NCI-H748 (cell line): ENCODE measurements around the gene PHF12.
"Not testable (repeated sequence)": the region's sequence is repeated elsewhere in the genome, so short reads cannot be mapped to it uniquely, and the experiment has no call there.

ENCODE experiments used
- DNase-seq: peaks from one replicate; lab custom pipeline; 2025; ENCODE audit not compliant: unreplicated experiment; lab: John Stamatoyannopoulos, UW

PHF12 gene

DNA sequence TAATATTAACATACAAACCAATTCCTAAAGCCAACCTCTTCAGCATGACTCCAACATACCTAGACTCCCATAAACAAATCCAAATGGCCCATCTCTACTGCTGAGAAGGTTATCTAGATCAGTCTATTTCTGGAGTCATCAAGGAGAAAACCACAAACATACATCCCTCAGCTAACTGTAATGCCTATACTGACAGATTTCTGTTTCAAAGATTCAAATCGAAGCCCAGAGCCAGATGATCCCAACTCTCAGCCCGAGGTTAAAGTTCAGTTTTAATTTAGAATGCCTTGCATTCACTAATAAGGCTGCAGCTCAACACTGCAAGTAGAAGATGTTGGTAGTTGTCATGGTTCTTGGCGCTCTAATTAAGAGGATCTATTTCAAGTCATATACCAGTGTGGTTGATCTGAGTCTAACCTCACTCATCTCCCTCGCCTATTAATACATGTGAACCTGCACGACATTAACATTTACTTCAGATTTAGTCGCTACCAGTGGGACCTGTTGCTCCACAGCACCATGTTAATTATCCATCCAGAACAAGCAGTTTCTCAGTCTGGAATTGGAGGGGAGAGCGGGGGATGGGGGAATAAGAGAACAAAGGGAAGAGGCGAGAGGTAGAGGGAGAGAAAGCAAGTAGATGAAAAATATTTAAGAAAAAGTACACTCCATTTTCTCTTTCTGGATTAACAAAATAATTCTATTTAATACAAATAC, 15.4 kb downstream of the PHF12 start:
- no peak for DNase-seq

DNA sequence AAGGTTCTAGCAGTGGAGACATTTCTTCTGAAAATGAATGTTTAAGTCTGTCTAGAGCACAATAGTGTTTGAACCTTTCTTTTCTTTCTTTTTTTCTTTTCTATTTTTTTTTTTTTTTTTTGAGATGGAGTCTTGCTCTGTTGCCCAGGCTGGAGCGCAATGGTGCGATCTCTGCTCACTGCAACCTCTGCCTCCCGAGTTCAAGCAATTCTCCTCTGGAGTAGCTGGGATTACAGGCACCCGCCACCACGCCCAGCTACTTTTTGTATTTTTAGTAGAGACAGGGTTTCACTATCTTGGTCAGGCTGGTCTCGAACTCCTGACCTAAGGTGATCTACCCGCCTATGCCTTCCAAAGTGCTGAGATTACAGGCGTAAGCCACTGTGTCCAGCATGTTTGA, 16.8 kb downstream of the PHF12 start:
- DNase-seq = not testable (repeated sequence)

DNA sequence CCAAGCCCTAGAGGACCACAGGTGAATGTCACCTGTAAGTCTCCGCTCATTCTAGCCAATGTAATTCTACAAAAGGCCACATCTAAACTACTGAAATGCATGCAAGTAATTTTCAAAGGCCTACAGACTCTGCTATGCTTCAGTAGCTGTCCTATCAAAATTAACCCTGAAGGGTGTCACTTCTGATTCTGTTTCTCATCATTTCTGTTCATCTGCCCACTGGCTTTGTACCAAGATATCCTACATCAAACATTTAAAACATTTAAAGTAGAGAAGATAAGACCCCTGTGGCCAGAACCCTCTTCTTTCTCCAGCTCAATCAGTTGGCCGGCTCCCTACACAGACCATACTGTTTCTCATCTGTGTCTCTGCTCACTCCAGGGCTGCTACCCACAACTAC, 21.5 kb downstream of the PHF12 start:
- no peak for DNase-seq

DNA sequence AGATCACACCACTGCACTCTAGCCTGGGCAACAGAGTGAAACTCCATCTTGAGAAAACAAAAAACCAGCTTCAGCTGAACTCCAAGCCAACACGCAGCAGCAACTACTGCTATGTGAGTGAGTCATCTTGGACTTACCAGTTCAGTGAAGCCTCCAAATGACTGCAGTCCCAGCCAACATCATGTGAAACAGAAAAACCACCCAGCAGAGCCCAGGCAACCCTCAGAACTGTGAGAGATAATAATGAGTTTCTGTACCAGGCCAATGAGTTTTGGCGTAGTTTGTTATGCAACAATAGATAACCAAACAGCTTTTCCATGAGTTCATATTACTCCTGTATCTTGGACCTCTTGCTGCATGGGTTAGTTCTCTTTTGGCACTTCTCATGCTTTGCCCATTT, 23.3 kb downstream of the PHF12 start:
- no peak for DNase-seq

DNA sequence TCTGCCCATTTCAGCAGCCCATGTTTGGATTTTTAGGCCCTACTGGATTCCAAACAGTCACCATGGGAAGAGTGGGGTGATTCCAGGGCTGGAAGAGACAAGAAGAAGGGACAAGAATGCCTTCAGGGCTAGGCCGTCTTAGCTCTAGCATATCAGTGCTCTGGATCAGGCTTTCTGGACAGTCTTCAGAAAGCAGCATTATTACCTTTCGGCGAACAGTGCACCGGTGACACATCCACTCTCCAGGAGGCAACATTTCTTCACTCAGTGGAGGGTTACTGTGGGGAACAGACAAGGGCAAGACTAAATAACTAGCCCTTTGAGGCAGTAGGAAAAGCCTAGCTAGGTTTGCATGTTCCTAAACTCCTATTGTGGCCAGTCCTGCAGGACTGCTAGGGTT, 24.5 kb downstream of the PHF12 start:
- DNase-seq = no peak

DNA sequence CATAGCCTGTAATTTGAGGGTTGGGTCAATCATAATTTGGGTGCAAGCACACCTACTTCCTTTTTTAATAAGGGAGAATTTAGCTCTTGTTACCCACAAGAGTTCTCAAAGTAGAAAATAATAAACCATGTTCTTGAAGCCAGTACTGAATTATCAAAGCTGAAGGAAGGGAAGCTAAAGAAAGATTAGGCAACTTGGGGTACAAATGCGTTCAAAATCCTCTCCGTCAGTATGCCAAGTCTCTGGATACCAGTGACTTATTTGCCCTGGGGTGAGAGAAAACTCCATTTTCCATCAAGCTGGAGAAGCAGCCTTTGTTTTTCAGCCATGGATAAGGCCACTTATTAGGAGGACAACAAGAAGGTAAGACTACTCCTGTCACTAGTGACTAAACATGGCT, 25.0 kb downstream of the PHF12 start:
- no peak for DNase-seq

DNA sequence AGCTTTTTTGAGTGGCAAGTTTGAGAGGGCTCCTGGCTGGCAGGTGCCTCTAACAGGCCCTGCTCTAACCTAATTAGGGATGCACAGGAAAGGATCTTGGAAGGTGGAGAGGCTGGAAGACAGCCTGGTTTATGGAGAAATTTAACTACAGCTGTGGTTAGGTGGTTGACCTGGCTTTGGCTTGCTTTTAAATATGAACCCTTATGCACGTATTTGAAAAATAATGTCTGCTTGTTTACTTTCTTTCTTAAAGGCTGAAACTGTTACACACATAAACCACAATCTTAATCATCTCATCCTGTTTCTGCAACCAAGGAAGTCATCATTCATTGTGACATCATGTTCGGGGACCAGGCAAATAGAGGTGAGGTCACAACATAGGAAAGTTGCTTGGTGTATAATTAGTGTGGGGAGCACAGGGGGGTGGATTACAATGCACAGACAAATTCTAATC, 25.4 kb downstream of the PHF12 start:
- no peak for DNase-seq

DNA sequence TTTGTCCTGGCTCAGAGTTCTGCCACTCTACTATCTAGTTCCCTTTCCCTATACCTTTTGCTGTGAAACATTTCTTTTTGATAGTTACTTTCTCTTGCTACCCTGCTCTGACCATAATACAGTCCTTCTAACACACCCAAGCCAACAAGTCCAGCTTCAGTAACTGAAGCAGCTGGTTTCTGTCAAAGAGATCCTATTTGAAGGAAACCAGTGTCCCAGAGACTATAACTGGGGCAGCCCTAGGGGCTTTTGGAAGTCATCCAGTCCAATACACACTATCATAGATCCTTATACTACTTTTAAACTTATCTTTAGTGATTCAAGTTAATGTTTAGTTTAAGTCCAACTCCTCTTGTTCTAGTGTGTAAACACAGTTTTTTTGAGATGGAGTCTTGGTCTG, 31.1 kb downstream of the PHF12 start:
- no peak for DNase-seq

DNA sequence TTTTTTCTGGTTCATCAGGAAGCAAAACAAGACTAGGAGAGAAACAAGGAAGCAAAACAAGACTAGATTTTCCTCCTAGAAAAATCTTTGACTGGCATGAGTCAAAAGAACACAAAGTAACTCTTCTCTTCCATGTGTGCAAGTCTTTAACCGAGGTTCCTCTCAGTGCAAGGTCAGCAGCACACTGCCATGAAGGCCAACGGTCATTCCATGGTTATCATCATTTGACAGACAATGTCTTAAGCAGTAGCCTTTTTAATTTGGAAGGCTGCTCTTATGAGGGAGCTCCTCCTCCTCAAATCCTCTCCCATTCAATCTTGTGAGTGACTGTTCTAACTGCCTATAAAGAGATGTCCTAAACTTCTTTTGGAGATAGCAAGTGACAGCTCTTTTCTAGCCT, 33.0 kb downstream of the PHF12 start:
- DNase-seq = no peak

DNA sequence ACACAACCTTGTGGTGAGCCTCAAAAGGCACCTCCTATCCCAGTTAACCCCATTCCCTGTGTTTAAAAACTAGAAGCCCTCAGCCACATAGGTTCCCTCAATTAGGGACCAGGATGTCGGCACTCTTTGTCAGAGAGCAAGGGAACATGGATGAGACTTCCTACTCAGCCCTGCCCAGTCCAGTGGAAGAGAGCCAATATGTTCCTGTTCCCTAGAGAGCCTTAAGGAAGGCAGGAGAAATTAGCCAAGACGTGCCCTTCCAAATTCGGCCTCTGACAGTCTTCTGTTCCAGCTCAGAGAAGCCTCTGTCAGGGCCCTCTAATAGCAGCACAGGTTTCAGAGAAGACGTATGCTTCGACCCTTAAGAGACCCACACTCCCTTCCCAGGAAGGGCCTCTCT, 33.9 kb downstream of the PHF12 start:
- no peak for DNase-seq

DNA sequence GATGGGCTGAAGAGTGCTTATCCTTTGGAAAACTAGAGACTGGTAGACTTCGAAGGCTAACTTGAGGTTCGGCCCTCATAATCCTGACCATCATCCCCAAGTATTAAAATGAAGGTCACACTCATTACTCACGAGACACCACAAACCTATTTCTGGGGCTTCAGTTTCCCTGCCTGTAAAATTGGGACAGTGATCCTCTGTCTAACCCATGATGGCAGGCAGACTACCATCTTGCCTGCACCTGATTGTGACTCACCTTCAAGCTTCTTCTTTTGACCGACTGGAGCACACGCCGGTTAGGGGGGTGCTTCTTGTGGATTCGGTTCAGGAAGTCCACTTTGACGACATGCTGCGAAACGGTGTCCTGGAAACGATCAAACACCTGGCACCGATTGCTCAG, 34.3 kb downstream of the PHF12 start:
- DNase-seq = no peak

DNA sequence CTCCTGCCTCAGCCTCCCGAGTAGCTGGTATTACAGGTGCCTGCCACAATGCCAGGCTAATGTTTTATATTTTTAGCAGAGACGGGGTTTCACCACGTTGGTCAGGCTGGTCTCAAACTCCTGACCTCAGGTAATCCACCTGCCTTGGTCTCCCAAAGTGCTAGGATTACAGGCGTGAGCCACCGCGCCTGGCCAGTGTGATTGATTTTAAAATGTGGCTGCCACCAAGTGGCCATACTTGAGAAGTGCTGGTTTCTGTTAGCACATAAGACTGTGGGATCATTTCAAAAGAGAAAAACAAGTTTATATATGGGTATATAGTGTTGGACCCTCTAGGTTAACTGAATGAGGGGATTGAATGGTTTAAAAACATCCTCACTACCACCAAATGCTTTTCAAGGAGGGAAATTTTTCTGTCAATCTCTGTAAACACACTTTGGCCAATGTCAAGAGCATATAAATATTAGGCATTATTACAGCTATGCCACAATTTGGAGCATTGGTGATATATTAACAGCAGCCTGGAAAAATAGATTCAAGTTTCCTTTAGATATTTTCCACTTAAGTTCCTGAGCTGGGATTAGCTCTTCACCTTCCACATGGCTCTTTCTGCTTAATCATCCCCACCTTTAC, 34.9 kb downstream of the PHF12 start:
- DNase-seq = peak; percentile 60

DNA sequence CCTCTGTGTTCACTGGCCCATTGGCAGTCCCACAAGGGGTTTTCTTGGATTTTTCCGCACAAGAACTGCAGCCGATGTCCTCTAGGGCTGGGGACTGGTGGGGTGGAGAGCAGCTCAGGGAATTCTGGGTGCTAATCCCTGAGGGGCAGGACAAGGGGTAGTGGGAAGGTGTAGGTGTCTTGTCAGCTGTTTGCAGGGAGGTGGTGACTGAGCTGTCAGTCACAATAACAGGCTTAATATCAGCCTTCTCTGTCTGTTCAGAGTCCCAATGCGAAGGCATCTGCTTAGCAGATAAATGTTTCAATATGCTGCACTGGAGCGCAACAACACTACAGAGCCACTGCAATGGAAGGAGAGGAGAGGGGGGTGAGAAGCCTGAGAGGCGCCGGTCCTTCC, 38.4 kb downstream of the PHF12 start:
- no peak for DNase-seq

DNA sequence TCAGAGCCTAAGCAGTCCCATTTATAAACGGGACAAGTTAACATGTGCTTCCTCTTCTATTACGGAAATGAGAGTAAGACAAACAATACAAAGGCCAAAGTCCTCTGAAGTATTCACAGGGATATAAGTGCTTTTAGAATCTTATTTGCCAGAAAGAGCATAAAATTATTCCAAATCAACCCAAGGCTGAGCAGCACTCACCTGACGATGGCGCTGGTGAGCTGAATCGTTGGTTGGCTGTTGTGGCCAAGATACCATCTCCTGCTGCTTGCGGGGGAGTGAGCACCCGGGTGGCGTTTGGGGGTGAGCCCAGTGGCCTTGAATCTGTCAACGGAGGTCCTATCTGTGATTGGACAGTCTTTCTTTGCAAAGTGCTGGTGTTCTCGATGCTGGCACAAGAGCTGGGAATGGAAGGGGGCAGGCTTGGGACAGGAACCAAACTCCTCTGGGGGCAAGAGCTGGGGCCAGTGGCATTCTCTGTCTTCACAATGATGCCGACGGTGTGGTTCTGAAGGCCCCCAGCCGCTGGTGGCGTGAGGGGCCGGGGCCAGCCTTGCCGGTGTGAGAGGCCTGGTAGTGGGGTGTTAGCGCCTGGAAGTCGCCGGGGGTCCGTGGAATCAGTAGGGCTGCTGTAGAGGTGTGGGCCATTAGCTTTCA, 38.9 kb downstream of the PHF12 start:
- DNase-seq = no peak

DNA sequence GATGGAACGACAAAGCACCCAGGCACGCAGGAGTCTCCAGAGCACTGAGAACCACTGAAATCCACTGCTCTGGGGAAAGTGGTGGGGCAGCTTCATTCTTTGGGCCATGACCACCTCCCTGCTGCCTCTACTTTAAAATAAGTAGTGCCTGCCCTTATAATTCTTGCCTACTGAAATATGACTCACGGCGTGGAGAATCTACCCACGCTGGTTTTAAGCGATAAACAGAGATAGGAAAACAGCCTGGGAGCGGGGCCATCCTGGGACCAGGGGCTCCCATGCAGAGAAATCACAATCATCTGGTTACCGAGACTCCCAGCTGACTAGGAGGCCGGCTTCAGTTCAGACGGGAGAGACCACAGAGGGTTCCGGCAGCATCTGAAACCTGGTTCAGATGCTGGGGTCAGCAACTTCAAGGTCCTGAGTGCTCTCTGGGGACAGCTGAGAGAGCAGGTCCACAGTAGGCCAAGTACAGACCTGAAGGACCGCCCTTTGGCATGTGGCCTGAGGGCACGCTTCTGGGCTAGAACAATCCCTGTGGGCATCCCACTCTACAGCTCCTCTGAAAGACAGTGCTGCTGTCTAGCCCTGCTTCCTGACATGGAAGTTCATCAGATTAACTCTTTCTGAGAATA, 39.8 kb downstream of the PHF12 start:
- no peak for DNase-seq

DNA sequence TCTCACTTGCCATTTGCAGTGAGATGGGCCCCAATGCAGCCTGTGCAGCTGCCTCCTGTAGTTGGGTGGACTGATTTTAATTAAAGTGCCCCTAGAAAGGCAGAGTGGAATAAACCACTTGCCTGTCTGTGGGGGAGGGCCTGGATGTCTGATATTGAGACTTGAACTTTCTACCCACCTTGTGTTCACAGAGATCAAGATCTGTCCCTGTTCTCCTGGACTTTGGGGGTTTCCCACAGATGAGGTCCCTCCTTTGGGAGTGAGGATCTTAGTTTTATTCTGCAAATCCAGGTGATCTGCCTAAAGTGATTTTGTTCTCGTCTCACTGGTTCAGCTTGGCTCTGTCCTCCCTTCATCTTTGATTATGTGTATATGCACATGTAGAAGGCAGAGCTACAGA, 40.8 kb downstream of the PHF12 start:
- no peak for DNase-seq

DNA sequence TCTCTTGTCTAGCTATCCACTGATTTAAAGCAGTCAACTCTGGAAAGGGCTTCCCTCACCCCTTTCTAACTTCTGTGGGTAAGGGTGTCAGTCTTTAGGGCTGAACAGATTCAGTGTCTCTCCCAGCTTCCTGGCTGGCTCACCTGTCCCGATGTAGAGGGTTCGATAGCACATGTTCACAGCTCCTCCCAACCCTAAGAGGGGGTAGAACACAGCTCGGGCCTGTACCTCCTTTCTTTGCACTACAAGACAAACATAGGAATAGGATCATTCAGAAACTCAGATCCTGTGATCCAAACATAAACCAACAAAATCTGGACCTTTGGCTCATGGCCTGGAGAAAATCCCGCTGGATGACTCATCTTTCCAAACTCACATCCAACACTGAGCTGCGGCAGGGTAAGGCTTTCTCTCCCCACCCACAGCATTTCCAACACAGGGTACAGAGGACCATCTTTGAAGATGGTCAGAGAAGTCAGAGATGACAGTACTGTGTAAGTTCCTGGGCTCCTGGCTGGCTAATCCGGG, 42.6 kb downstream of the PHF12 start:
- DNase-seq = no peak

DNA sequence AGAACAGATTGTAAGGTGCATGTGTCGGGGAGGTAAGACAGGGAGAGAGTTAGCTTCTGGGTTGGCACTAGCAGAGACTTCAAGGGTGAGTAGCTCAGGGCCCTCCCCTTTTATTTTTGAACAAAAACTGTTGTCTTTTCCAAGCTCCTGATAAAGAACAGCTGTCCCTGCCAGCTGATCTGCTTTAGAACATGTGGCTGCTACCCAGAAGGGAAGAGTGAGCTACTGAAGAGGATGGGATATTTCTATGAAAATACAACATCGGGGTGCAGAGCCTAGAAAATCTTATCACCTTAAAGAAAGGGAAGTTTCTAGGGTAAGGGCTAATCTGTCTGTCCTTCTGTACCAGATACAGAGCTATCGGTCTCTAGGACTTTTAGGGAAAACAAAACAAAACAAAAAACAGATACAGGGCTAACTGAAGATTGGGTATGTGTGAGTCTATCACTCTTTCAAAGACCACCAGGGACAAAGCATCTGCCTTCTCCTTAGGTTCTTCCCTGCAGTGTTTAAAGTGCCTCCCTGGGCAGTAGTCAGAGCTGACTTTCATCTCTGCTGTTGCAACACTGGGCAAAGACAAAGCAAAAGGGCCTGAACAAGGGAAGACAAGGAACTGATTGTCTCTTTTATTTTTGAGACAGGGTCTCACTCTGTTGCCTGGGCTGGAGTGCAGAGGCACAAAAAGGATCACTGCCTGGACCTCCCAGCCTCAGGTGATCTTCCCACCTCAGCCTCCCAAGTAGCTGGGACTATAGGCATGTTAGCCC, 43.4 kb downstream of the PHF12 start:
- no peak for DNase-seq

DNA sequence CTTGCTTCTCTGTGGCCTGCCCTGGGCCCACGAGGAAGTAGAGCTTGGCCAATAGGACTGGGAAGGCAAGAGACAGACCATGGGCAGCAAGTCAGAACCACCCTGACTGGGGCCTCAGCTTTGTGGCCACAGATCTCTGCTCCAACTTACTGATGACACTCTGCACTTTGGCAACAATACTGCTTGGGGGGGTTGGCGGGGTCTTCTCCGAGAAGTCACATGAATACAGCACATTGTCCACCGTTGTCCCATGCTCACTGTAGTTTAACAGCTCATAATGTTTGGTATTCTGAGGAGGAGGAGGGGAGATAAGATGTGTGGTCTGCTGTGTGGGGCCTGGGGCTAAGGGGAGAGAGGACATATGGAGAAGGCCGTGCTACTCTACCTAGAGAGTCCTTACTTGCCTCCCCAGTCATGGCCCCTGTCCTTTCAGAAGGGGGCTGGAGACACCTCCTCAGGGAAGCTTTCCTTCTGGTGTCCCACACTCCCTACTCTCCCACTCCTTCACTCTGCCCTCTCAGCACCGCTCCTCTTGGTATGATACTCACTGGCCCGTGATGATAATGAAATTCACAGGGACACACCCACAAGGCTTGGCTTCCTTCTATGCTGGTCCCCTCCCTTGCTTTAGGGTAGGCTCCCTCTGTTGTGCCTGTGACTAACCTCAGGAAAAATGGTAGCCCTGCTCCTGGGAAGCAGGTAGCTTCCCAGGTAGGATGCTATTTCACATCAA, 44.4 kb downstream of the PHF12 start:
- no peak for DNase-seq

DNA sequence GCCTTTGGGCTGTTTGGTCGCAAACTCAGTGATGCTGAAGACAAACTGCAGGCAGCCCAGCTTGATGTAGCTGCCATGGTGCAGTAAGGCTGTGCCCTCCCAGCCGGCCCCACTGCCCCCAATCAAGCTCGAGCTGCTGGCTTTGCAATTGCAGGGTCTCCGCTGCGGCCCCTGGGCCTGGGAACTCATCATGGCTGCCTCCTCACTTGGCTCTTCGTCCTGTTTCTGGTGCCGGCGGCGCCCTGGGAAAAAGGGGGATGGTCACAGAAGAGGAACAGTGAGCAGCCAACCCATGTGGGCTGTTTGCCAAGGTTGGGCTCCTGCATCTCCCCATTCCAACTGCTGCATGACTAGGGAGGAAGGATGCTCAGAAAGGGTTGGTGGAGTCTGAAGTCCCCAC, 45.0 kb downstream of the PHF12 start:
- no peak for DNase-seq
